ENCODE data around the gene MUC6. TPM values are rescaled to one million over a fixed set of nuclear protein-coding genes. Genes with fewer than 3 reads are reported as not detected.
"Not testable (repeated sequence)": the region's sequence is repeated elsewhere in the genome, so short reads cannot be mapped to it uniquely, and the experiment has no call there.

MUC6 gene
- total and polyA plus RNA-seq, 5 experiments from 2014 or later, result not detected

DNA sequence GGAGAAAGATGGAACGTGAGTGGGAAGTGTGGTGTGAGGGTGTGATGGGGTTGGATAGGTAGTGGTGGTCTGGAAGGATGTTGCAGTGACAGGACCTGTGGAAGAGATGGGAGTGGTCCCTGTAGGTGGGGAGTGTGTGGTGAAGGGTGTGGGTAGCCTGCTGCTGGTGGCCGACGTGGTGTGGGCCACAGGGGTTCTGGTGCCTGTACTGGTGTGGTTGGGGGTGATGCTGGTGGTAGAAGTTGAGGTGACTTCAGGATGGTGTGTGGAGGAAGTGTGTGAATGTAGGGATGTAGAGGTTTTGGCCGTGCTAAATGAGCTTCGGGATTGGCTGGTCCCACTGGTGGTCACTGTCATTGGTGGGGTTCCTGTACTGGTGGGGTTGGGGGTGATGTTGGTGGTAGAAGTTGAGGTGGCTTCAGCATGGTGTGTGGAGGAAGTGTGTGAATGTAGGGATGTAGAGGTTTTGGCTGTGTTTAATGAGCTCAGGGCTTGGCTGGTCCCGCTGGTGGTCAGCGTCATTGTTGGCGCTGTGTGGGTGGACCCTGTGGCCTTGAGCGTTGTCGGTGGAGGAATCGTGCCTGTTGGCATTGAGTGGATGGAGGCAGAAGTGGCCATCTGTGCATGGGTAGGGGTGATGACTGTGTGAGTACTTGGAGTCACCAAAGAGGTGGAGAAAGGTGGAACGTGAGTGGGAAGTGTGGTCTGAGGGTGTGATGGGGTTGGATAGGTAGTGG lies 19.1 kb downstream of the MUC6 start:
- no peak overlapping the region for H3K4me3 Mint-ChIP-seq
- H3K9me3 Mint-ChIP-seq, result peaks cover 0 to 17% (median 0%) of the 10 kb centered on the region in 9 donors
- H3K4me1 Mint-ChIP-seq, result peaks cover 25 to 33% (median 30%) of the 10 kb centered on the region in 4 donors
- POLR2A ChIA-PET, result no interaction called here
- ATAC-seq, result no peak
- peak overlapping the region in 8 of 10 donors; percentile 1 to 59 (median 11) for H3K27ac Mint-ChIP-seq
- no peaks in the 10 kb centered on the region for H3K27me3 Mint-ChIP-seq
- DNase-seq, result no peak
- H3K36me3 Mint-ChIP-seq, result no peaks in the 10 kb centered on the region

DNA sequence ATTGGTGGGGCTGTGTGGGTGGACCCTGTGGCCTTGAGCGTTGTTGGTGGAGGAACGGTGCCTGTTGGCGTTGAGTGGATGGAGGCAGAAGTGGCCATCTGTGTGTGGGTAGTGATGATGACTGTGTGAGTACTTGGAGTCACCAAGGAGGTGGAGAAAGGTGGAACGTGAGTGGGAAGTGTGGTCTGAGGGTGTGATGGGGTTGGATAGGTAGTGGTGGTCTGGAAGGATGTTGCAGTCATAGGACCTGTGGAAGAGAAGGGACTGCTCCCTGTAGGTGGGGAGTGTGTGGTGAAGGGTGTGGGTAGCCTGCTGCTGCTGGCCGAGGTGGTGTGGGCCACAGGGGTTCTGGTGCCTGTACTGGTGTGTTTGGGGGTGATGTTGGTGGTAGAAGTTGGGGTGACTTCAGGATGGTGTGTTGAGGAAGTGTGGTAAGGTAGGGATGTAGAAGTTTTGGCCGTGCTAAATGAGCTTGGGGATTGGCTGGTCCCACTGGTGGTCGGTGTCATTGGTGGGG lies 19.9 kb downstream of the MUC6 start:
- H3K4me1 Mint-ChIP-seq, result peaks cover 25 to 33% (median 30%) of the 10 kb centered on the region in 4 donors
- H3K4me3 Mint-ChIP-seq, POLR2A ChIA-PET, DNase-seq, H3K27me3 Mint-ChIP-seq, ATAC-seq, H3K36me3 Mint-ChIP-seq: not testable (repeated sequence)
- peaks cover 0 to 17% (median 0%) of the 10 kb centered on the region in 9 donors for H3K9me3 Mint-ChIP-seq
- H3K27ac Mint-ChIP-seq, result peak overlapping the region in 5 of 10 donors; percentile 0 to 59 (median 3)

DNA sequence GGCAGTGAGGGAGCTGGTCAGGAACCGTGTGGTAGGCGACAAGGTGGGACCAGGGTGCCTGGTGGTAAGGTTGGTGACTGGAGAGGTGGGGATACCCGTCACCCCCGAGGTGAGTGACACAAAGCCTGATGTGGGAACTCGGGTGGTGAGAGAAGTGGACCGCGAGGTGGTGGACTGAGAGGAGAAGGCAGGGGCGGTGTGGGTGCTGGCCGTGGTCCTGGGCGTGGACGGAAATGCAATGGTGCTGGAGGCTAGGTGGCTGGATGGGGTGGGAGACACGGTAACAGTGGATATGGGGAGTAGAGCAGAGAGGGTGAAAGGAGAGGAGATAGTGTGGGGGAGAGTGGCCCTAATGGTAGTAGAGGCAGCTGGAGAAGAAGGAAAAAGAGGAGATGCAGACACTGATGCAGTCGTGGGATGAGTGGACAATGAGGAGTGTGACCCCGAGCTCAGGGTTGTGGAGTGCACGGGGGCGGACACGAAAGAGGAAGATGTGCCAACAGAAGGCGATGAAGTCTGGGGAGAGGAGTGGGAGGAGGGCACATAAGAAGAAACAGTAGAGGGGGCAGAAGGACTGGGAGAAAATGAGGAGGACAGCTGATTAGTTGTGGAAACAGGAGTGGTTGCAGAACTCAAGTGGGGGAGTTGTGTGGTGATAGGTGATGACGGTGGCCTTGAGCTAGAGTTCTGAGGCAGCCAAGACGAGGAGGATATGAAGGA lies 20.5 kb downstream of the MUC6 start:
- POLR2A ChIA-PET, result no interaction called here
- H3K36me3 Mint-ChIP-seq, result peaks cover 0 to 11% (median 0%) of the 10 kb centered on the region in 3 donors
- H3K4me1 Mint-ChIP-seq, result peaks cover 25 to 33% (median 30%) of the 10 kb centered on the region in 4 donors
- no peak for ATAC-seq
- H3K27me3 Mint-ChIP-seq, result no peaks in the 10 kb centered on the region
- no peak overlapping the region for H3K4me3 Mint-ChIP-seq
- H3K9me3 Mint-ChIP-seq, result peaks cover 0 to 17% (median 0%) of the 10 kb centered on the region in 9 donors
- no peak for DNase-seq
- H3K27ac Mint-ChIP-seq, result peak overlapping the region in 1 of 10 donors; percentile 59

DNA sequence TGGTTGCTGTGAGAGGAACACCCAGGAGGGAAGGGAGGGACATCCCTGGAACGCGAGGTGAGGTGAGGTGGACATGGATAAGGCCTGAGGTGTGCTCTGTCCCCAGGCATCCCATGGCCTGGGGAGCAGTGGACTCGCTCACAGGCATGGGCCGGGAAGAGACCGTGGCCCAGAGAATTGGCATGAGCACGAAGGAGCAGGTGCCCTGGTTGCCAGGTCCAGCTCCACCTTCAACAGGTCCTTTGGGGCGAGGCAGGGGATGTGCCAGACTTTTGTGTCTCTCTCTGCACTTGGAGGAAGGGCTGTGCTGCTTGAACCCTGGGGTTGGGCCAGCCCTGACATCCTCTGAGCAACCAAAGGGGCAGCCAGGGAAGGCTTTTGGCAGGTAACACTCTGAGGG lies 21.5 kb downstream of the MUC6 start:
- H3K4me3 Mint-ChIP-seq, result no peak overlapping the region
- peaks cover 0 to 21% (median 7%) of the 10 kb centered on the region in 3 donors for H3K36me3 Mint-ChIP-seq
- peaks cover 0 to 17% (median 0%) of the 10 kb centered on the region in 9 donors for H3K9me3 Mint-ChIP-seq
- H3K27me3 Mint-ChIP-seq, result no peaks in the 10 kb centered on the region
- DNase-seq (no peak), ATAC-seq (no peak)
- POLR2A ChIA-PET, result no interaction called here
- H3K27ac Mint-ChIP-seq, result peak overlapping the region in 2 of 10 donors; percentile 47 to 56
- peaks cover 25 to 33% (median 30%) of the 10 kb centered on the region in 4 donors for H3K4me1 Mint-ChIP-seq

DNA sequence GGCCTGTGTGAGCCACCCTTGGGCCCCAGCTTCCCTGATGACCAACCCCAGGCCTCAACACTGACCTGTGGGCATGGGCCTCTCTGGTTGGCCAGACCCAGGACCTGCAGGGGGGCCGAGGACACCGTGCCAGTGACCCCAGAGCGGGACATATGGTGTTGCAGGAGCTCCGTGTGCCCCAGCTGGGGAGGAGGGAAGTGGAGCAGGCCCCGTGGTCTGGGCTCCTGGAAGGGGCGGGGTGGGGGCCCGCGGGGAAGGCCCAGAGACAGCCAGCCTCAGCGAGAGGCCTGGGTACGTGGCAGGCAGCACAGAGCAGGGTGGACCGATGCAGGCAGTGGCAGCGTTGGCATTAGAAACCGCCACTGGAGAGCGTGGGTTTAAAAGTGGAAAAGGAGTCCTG lies 22.2 kb downstream of the MUC6 start:
- H3K4me1 Mint-ChIP-seq, result peaks cover 25 to 33% (median 30%) of the 10 kb centered on the region in 4 donors

DNA sequence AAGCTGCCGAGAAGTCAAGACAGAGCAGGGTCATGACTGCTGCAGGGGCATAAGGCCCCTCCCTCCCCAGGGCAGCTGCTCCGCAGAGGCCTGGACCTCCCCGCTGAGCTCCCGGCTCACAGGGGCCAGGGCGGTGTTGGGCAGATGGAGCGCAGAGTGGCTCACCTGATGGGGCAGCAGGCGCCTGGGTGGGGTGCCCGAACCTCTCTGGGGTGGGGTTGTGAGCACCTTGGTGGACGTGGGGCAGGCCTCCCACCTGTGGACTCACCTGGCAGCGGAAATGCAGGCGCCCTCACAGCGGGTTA lies 22.9 kb downstream of the MUC6 start:
- Mint-ChIP-seq H3K4me3 (no peak overlapping the region), H3K9me3 (peaks cover 0 to 17% (median 0%) of the 10 kb centered on the region in 9 donors), H3K27ac (no peak overlapping the region), H3K4me1 (peaks cover 25 to 33% (median 28%) of the 10 kb centered on the region in 4 donors), H3K27me3 (no peaks in the 10 kb centered on the region), H3K36me3 (peaks cover 0 to 31% (median 13%) of the 10 kb centered on the region in 3 donors)
- no peak for ATAC-seq
- DNase-seq, result no peak
- POLR2A ChIA-PET, result no interaction called here

More for the DNA sequence above, 22.2 kb downstream of the MUC6 start:
- peaks cover 0 to 17% (median 0%) of the 10 kb centered on the region in 9 donors for H3K9me3 Mint-ChIP-seq
- no peak for ATAC-seq
- H3K4me3 Mint-ChIP-seq, result no peak overlapping the region
- DNase-seq, result no peak
- H3K27me3 Mint-ChIP-seq, result no peaks in the 10 kb centered on the region
- H3K36me3 Mint-ChIP-seq, result peaks cover 0 to 26% (median 13%) of the 10 kb centered on the region in 3 donors
- H3K27ac Mint-ChIP-seq, result no peak overlapping the region
- POLR2A ChIA-PET, result no interaction called here

DNA sequence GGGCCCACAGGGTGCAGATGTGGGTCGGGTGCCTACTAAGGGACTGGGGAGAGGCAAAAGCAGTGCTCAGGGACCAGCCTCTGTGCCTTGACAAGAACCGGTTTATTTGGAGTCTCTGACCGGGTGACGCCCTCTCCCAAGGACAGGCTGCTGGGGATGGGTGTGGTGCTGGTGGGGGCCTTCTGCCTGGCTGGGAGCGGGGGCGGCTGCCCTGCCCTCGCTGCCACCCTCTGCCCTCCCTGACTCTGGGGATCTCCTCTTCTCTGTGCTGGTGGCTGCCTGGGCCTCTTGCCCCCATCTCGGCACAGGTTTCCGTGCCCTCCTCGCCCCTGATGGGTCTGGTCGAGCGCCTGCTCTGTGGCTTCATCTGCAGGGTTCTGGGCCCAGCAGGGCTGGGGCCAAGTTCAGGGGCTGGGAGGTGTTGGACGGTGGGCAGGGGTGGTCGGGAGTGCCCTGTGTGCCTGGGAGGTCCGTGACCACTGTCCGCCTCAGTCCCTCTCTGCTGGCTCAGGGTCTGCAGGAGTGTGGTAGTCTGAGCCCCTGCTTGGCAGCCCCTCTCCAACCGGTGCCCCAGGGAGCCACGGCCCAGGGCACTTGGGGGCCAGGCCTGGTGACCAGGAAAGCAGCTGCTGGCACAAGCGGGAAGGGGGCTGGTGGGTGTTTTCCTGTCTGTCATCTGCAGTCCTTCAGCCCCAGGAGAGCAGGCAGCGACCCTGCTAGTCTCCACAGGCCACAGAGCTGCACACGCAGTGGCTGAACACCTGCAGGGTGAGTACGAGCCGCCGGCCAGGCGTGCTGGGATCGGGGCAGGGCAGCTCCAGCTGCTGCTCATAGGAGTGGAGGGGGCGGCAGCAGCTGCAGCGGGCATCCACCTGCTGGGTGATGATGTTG lies 23.5 kb downstream of the MUC6 start:
- no peak overlapping the region for H3K4me3 Mint-ChIP-seq
- POLR2A ChIA-PET, result no interaction called here
- peaks cover 21 to 29% (median 25%) of the 10 kb centered on the region in 4 donors for H3K4me1 Mint-ChIP-seq
- no peaks in the 10 kb centered on the region for H3K27me3 Mint-ChIP-seq
- ATAC-seq, result no peak
- DNase-seq, result no peak
- no peak overlapping the region for H3K27ac Mint-ChIP-seq
- H3K9me3 Mint-ChIP-seq, result peaks cover 0 to 17% (median 0%) of the 10 kb centered on the region in 9 donors
- H3K36me3 Mint-ChIP-seq, result peaks cover 0 to 36% (median 13%) of the 10 kb centered on the region in 3 donors

DNA sequence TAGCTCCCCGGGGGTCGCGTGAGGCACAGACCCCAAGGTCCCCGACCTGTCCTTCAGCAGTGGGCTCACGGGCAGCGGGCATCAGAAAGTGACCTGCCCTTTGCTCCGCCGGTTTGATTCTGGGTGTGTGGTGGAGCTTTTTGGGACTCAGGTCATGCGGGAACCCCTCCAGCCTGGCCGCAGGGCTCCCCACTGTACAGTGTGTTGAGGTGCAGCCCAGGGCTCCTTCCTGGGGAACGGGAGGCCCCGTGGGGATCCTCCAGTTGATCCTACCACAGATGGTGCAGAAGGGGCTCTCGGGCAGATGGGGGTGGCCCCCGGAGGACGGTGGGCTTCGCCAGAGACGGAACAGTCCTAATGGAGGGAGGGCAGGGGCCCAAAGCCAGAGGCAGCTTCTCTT lies 24.2 kb downstream of the MUC6 start:
- POLR2A ChIA-PET, result no interaction called here
- DNase-seq (no peak), ATAC-seq (no peak)
- H3K4me3 Mint-ChIP-seq, result no peak overlapping the region
- H3K36me3 Mint-ChIP-seq, result peaks cover 0 to 38% (median 15%) of the 10 kb centered on the region in 3 donors
- no peak overlapping the region for H3K27ac Mint-ChIP-seq
- H3K4me1 Mint-ChIP-seq, result peaks cover 16 to 22% (median 18%) of the 10 kb centered on the region in 4 donors
- peaks cover 0 to 10% (median 0%) of the 10 kb centered on the region in 9 donors for H3K9me3 Mint-ChIP-seq
- H3K27me3 Mint-ChIP-seq, result no peaks in the 10 kb centered on the region

DNA sequence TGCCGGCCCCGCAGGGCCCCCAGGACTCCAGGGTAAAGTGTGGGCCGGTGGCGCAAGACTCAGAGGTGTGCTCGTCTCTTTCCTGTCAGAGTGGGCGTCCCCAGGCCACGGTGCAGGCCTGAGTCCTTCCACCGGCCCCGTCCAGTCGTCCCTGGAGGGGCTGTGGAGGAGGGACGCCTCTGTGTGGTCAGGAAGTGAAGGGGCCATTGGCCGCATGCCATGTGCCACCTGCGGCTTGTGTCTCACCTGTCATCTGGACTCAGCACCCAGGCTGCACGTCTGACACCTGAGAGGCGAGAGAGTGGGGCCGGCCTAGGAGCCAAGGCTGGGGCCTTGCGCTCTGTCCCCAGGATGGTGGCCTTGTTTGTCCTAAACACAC lies 25.2 kb downstream of the MUC6 start:
- Mint-ChIP-seq H3K4me3 (no peak overlapping the region), H3K27me3 (no peaks in the 10 kb centered on the region), H3K36me3 (peaks cover 0 to 47% (median 18%) of the 10 kb centered on the region in 3 donors), H3K4me1 (peaks cover 7 to 12% (median 9%) of the 10 kb centered on the region in 4 donors), H3K9me3 (peaks cover 0 to under 1% (median 0%) of the 10 kb centered on the region in 9 donors), H3K27ac (no peak overlapping the region)
- DNase-seq (no peak), ATAC-seq (no peak)
- POLR2A ChIA-PET, result no interaction called here

DNA sequence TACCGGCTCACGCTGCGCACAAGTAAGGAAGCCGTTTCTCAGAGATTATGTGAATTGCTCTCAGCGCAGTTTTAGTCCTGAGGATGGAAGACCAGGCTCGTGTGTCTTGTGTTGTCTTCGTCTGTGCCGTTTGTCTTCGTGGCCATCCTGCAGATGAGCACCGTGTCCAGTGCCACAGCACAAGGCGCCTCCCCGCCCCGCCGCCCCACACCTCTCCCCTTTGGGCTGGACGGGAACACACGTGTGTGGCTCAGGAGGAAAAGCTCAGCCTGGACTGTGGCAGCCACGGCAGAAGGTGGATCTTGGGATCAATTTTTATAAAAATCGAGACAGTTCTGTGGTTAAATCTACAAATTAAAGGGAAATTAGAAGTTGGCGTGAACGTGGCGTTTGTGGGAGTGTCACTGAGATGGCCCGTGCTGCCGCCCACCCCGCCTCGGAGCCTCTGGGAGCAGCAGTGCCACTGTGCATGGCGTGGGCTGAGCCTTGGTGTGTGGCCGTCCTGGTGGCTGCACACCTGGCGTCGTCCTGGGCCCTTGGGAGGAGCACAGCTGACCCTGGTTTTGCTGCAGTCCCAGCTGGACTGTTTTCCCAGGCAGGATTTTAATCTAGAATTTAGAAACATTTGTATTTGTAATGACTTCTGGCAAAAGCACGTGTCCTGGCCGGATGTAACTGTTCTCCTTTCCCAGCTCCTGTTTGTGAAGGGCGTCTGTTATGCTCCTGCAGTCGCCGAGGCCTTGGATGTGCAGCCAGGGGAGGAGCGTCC lies 25.8 kb downstream of the MUC6 start:
- POLR2A ChIA-PET, result no interaction called here

DNA sequence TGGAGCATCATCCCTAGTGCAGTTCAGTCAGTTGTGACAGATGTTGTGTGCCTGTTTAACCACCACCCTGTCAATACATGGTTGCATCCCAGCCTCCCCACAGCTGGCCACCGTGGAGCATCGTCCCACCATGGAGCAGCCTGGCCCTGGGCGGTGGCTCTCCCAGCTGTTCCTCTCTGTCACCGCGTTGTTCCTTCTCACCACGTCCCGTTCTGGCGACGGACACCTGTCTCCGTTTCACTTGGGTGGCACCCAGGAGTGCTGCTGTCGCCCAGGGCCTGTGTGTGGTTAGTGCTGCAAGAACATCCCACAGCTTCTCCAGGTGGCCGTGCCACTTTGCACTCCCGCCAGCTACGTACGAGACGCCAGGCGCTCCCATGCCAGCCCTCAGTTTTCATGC lies 26.5 kb downstream of the MUC6 start:
- Mint-ChIP-seq H3K9me3 (no peaks in the 10 kb centered on the region), H3K4me1 (peaks cover 0 to 2% (median 0%) of the 10 kb centered on the region in 4 donors), H3K36me3 (peaks cover 0 to 60% (median 20%) of the 10 kb centered on the region in 3 donors), H3K27me3 (no peaks in the 10 kb centered on the region), H3K4me3 (no peak overlapping the region), H3K27ac (peak overlapping the region in 2 of 10 donors; percentile 28 to 42)
- ATAC-seq, result no peak
- no peak for DNase-seq
- POLR2A ChIA-PET, result no interaction called here

More for the DNA sequence above, 25.8 kb downstream of the MUC6 start:
- H3K4me3 Mint-ChIP-seq, result no peak overlapping the region
- no peak for ATAC-seq
- peaks cover 3 to 6% (median 6%) of the 10 kb centered on the region in 4 donors for H3K4me1 Mint-ChIP-seq
- no peaks in the 10 kb centered on the region for H3K9me3 Mint-ChIP-seq
- H3K27me3 Mint-ChIP-seq, result no peaks in the 10 kb centered on the region
- H3K36me3 Mint-ChIP-seq, result peaks cover 0 to 53% (median 18%) of the 10 kb centered on the region in 3 donors
- DNase-seq, result no peak
- H3K27ac Mint-ChIP-seq, result no peak overlapping the region

DNA sequence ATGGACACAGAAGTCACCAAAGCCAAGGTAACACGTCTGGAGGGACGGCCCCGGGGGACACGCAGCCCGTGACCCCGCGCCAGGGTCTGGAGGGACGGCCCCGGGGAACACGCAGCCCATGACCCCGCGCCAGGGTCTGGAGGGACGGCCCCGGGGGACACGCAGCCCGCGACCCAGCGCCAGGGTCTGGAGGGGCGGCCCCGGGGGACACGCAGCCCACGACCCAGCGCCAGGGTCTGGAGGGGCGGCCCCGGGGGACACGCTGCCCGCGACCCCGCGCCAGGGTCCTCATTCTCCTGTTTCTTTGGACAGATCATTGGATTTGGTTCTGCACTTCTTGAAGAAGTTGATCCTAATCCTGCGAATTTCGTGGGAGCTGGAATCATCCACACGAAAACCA lies 27.1 kb downstream of the MUC6 start:
- Mint-ChIP-seq H3K9me3 (no peaks in the 10 kb centered on the region), H3K4me1 (peaks cover 0 to 2% (median under 1%) of the 10 kb centered on the region in 4 donors), H3K36me3 (peaks cover 0 to 66% (median 20%) of the 10 kb centered on the region in 3 donors), H3K27ac (no peak overlapping the region), H3K4me3 (no peak overlapping the region), H3K27me3 (no peaks in the 10 kb centered on the region)
- ATAC-seq (no peak), DNase-seq (no peak)
- POLR2A ChIA-PET, result no interaction called here

Measured in naive thymus-derived CD8-positive, alpha-beta T cell (primary cell).